GM19023 (cell line): ENCODE measurements around the gene DBX1.
"Not testable (repeated sequence)": the region's sequence is repeated elsewhere in the genome, so short reads cannot be mapped to it uniquely, and the experiment has no call there.

Experiments
- ATAC-seq: cut with Tn5 transposase; IDR thresholded peaks from one replicate; pipeline ENCODE4 v1.9.1; 2021; ENCODE audit warnings: mild to moderate bottlenecking, moderate library complexity; ENCODE audit not compliant: unreplicated experiment

The DBX1 gene

GRCh38 chr11:20160425-20161229 is at the start of gene DBX1:
Gene DBX1 (minus strand): TSS chr11:20160475. CDS start chr11:20160324, 151 bp downstream.
- ATAC-seq, result no peak

DNA sequence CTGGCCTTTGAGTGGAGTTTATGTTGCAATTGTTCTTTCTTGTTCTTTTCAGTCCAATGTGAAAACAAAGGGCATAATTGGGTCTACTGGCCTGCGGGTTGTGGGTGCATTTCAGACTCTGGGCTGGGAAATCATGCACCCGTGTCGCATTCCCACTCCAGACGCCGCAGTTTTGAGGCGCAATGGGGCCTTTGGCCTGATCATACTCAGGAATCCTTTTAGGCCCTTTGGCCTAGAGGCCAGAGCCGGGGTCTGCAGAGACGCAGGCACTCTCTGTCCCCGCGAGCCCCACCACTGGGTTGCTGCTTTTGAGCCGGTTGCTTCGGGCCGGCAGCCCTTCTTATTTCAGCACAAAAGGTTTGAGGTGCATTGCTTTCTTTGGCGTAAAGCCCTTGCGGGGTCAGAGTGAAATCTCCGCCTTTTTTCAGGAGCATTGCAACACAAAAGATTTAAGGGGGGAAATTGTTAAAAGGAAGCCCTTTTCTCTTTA is 48.4 kb upstream of the DBX1 start:
- no peak for ATAC-seq

DNA sequence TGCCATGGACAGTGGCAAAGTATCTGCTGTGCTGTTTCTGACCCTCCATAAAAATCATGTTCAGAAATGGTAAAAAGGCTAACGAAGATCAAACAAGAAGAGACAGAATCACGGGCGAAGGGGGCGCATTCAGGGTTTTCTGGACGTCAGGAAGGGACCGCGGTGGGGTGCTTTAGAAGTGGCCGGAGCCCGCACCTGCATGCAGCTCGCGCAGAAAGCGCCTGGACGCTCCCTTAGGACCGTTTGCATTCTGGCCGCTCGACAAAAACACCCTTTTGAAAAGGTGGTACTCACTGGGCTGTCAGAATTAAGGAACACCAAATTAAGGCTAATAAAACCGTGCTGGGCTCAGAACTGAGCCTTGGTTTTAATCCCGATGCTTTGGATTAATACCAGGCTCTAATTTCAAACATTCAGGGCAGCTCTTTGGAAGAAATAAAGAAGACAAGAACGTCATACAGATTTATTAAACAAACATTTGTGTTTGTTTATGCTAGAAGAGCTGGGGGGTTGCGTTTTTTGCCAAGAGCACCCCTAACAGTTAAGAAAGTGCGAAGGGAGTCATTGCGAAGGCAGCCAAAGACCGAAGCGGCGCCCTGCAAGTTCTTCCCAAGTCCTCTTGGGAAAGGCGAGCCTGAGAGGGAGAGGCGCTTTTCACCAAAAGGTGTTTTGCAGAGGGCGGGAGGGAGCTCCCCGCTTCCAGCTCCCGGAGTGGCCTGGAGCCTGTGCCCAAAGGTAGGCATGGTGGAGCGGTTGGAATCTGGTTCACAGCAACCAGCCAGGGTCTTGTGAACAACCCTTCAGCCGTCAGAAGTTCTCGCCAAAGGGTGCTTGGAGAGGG is 47.7 kb upstream of the DBX1 start:
- no peak for ATAC-seq

DNA sequence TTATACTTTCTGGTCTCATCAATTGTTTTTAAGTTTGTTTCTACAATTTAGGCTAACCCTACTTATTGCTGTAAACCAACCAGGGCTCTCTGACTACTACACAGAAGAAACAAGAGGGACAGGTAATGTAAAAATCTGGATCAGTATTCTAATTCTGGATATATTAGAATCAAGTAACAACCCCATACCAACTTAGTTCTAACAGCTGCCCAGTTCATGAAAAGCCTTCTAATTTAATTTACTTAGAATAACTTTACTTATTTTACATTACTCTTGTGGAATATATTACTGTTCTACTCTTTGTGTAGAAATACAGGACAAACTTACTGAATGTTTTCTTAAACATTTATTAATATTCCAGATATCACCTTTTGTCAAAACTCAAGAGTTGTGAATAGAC is 45.5 kb upstream of the DBX1 start:
- no peak for ATAC-seq

GRCh38 chr11:20204681-20205080 is 44.4 kb upstream of the DBX1 start:
- no peak for ATAC-seq

DNA sequence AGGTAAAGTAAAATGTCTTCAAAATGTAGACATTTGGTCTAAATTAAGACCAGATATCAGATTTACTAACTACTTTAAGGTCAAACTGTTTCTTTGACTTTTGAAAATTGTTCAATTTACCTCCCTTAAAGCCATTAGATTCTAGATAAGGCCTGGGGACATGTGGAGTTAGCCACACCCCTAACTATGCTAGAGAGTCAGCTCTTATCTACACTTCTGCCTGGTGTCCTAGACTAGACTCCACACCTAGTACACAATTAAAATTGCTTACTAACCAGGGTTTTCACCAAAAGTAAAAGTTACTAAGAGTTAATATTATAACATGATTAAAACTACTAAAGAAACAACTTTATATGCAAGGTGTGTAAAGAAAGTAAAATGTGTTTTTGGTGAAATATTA is 43.6 kb upstream of the DBX1 start:
- ATAC-seq, result no peak

GRCh38 chr11:20201231-20201630 is 41.0 kb upstream of the DBX1 start:
- ATAC-seq, result no peak

DNA sequence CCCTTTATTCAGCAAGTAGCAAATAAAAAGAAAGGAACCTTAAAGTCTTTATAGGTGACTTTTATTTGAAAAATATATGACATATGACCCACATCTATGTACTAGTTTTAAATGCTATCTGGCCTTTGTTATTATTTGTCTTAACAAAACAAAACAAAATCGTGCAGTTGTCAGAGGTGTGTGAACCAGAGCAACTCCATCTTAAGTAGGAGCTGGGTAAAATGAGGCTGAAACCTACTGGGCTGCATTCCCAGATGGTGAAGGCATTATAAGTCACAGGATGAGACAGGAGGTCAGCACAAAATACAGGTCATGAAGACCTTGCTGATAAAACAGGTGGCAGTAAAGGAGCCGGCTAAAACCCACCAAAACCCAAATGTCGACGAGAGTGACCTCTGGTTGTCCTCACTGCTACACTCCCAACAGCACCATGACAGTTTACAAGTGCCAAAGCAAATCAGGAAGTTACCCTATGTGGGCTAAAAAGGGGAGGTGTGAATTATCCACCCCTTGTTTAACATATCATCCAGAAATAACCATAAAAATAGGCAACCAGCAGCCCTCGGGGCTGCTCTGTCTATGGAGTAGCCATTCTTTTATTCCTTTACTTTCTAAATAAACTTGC is 40.2 kb upstream of the DBX1 start:
- not testable (repeated sequence) for ATAC-seq

- ATAC-seq, result no peak
These were observed 37.6 kb upstream of the DBX1 start for GRCh38 chr11:20197881-20198280.

DNA sequence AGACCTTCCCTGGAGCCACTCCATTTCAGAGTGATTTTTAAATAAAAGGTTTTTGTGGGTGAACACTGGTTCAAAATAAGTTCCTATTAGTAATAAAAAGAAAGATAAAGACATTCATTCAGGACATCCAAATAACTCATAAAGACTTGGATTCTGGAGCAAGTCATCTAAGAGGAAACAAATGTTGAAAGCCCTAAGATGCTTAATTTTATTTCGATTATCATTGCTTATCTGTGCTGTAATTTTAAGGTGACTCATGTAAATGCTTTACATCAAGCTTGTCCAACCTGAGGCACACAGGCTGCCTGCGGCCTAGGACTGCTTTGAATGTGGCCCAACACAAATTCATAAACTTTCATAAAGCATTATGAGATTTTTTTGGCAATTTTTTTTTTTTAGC is 34.2 kb upstream of the DBX1 start:
- no peak for ATAC-seq

GRCh38 chr11:20193307-20193706 is 33.0 kb upstream of the DBX1 start:
- no peak for ATAC-seq

DNA sequence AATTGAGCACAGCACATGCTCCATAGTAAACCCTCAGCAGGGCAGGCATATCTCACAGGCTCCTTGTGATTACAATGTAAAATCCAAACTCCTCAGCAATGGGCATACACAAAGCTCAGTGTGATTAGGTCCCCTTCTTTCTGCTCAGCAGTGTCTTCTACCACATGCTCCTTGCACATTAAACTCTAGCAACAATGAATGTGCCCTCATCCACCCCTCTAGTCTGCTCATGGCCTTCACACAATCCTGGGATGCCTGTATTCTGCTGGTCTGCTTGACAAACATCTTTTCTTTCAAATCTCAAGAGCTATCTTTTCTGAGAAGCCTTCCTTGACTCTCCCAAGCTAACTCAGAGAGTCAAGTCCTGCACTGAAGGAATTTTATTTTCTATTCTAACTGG is 32.4 kb upstream of the DBX1 start:
- ATAC-seq, result no peak

GRCh38 chr11:20192151-20192550 is 31.9 kb upstream of the DBX1 start:
- no peak for ATAC-seq

DNA sequence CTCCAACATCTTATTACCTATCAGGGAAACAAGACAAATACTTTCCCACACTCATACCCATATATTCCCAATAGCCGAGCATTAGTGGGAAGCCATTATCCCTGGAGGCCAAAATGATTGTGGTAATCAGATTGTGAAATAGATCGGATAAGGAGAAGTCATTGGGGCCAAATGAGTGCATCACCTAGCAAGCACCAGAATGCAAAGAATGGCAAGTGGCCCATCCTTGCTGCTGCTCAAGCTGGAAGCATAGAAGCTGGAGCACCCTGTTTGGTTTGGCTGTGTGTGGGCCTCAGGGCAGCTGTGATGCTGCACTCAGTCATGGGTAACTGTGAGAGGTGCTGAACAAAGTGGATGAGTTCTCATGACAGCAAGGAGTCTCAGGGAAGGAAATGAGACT is 18.7 kb upstream of the DBX1 start:
- ATAC-seq, result no peak

- ATAC-seq, result no peak
These were observed 16.9 kb upstream of the DBX1 start for GRCh38 chr11:20177136-20177535.

GRCh38 chr11:20172721-20173447 is 12.6 kb upstream of the DBX1 start:
- ATAC-seq, result no peak

DNA sequence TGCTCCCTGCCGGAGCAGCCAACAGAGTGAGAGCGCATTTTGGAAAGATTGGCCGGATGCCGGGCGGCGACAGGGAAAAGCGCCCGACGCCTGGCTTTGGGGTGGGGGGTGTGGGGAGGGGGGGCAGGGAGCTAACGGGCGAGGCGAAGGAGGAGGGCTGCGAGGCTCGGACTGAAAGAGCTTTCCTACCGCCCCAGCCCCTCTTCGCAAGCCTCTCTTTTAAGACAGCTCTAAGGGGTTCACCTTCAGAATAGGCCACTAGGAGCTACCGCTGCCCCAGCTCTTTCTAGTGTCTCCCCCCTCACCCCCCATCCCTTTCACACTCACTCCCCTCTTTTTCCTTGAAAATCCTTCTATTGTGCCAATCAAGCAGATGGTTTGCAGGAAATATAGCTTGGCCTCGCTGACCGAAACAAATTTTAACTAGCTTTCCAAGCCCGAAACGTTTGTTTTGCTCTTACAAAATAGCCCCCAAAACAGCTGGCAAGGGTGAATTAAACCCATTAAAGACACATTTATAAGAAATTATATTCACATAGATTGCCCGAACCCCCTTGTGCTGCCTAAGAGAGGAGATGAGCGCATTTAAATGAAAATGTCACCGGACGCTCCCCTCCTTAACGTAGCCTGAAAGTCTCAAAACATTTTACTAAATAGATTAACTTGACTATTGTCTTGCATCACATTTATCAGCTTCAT is 3.7 kb upstream of the DBX1 start:
- no peak for ATAC-seq

GRCh38 chr11:20162824-20163782 is 2.8 kb upstream of the DBX1 start:
- no peak for ATAC-seq
